Measurements from ENCODE around the gene ACCS.
A peak's percentile ranks its signal among the peaks of the same experiment; 100 is the strongest.

The ACCS gene

DNA sequence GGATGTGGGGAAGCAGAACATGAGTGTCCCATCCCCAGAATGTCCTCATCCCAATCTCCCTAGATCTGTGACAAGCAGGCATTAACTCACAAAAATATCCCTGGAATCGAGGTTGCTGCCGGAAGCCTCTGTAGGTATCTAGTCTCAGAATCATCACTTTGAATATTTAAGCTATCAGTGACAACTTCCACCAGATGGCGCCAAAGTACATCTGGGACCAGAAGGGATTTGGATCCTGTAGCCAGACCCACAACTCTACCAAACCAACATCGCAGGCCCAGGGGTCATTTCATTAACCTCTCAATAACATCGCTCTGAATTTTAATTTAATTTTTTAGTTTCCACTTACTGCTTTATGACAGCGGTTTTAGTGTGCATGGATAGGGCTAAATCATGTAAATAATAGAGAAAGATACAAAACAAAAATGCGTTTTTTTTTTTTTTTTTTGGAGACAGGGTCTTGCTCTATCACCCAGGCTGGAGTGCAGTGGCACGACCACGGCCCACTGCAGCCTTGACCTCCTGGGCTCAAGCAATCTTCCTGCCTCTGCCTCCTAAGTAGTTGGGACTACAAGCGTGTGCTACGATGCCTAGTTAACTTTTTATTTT, 28.3 kb downstream of the ACCS start:
- H3K27me3 Mint-ChIP-seq: no peaks in the 10 kb centered on the region
- H3K4me3 Mint-ChIP-seq: no peak overlapping the region
- no peak overlapping the region for H3K27ac Mint-ChIP-seq
- H3K4me1 Mint-ChIP-seq (ENCODE audit: low read depth): peaks cover 27% of the 10 kb centered on the region
- no peaks in the 10 kb centered on the region for H3K9me3 Mint-ChIP-seq
- H3K36me3 Mint-ChIP-seq (ENCODE audit: low read depth): peaks cover under 1% of the 10 kb centered on the region

DNA sequence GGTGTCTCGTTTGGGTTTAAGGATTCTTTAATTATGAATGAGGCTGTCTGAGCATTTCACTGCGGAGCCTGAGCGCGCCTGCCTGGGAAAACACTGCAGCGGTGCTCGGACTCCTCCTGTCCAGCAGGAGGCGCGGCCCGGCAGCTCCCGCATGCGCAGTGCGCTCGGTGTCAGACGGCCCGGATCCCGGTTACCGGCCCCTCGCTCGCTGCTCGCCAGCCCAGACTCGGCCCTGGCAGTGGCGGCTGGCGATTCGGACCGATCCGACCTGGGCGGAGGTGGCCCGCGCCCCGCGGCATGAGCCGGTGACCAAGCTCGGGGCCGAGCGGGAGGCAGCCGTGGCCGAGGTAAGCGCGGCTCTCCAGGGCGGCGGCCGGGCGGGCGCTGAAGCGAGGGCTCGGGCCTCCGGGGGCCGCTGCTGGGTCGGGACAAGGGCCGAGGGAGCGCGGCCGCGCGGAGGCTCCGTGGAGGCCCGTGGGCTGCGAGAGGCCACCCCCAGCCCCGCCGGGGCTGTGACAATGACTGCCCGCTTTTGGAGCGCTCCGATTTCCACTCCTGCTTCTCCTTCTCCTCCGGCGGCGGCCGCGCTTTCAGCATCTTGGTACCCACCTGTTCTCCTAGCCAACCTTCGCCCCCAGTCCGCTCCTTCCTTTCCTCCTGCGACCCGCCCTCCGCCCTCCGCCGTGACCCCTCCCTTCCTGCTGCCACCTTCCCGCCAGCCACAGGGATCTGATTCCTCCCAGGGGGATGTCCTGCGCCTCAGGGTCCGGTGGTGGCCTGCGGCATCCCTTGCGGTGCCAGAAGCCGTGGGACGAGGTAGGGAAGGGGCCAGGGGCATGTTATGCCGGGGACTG, 29.7 kb downstream of the ACCS start, which contains the start of gene EXT2:
Gene EXT2 (plus strand): TSS at position 173 of the 854 bp plus-strand sequence. CDS start 12,035 bp downstream, outside the sequence.
- Mint-ChIP-seq H3K27ac (peak within 1 kb of the TSS; percentile 21), H3K36me3 (ENCODE audit: low read depth) (peaks cover 11% of the 10 kb centered on the region), H3K4me1 (ENCODE audit: low read depth) (peaks cover 27% of the 10 kb centered on the region), H3K27me3 (no peaks in the 10 kb centered on the region), H3K4me3 (peak within 1 kb of the TSS; percentile 84), H3K9me3 (no peaks in the 10 kb centered on the region)

DNA sequence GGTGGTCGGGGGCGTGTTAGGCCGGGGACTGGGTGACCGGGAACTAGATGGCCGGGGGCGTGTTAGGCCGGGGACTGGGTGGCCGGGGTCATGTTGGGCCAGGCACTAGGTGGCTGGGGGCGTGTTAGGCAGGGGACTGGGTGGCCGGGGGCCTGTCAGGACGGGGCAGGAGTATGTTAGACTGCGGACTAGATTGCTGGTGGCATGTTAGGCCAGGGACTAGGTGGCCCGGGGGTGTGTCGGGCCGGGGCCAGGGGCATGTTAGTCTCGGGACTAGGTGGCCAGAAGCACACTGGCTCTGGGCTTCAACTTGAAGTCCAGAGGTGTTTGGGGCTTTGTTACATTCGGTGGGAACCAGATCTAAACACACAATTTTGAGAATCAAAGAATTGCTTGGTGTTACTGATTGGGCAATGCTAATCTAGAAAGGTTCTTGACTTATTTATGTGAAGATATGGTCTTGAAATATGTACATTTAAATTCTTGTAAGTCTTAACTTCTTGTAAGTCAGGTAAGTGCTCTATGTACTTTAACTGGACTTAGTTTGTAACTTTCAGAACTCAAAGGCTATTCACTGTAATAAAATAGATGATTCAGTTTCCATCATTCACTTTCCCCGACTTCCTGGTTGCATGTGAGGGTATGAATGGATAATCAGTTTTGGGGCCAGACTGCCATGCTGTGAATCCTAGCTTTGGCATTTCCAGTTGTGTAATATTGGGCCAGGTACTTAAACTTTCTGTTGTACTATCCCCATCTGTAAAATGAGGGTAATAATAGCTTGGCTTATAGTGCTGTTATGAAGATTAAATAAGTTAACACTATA, 30.5 kb downstream of the ACCS start:
- Mint-ChIP-seq H3K27me3 (no peaks in the 10 kb centered on the region), H3K4me1 (ENCODE audit: low read depth) (peaks cover 27% of the 10 kb centered on the region), H3K27ac (peak overlapping the region; percentile 21), H3K36me3 (ENCODE audit: low read depth) (peaks cover 11% of the 10 kb centered on the region), H3K4me3 (peak overlapping the region; percentile 84), H3K9me3 (no peaks in the 10 kb centered on the region)

DNA sequence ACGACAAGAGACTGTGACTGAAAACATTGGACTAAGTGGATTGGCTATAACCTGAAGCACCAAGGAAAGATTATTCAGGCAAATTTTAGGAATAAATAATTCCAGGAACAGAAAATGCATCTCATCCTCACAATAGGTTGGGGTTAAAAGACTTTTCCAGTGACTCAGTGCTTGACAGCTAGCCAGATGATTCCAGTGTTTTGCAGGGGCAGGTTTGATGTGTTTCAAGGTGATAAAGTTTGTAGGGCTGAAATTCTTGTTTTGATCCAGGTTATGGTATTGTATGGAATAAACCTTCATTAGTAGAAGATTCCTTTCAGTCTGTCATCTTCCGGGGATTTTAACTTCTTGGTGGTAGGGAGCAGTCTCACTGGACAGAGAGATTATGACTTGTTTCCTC, 31.8 kb downstream of the ACCS start:
- Mint-ChIP-seq H3K4me1 (ENCODE audit: low read depth) (peaks cover 33% of the 10 kb centered on the region), H3K9me3 (no peaks in the 10 kb centered on the region), H3K27me3 (no peaks in the 10 kb centered on the region), H3K27ac (no peak overlapping the region), H3K4me3 (no peak overlapping the region), H3K36me3 (ENCODE audit: low read depth) (peaks cover 11% of the 10 kb centered on the region)

DNA sequence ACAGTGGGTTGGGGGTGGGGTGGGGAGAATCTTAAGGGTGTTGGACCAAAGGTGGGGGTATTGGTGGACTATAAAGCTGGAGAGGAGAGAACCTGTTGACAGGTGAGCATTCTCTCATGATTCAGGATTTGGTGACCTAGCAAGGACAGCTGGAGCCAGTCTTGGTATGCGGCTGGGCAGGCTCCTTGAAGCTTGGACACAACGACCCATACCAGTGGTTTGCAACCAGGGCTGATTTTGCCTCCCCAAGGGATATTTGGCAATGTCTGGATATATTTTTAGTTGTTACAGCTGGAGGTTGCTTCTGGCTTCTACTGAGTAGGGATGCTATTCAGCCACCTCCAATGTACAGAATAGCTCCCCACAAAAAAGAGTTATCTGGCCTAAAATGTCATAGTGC, 35.0 kb downstream of the ACCS start:
- peaks cover 19% of the 10 kb centered on the region for H3K36me3 Mint-ChIP-seq (ENCODE audit: low read depth)
- no peak overlapping the region for H3K27ac Mint-ChIP-seq
- no peak overlapping the region for H3K4me3 Mint-ChIP-seq
- H3K9me3 Mint-ChIP-seq: no peaks in the 10 kb centered on the region
- H3K4me1 Mint-ChIP-seq (ENCODE audit: low read depth): peaks cover 37% of the 10 kb centered on the region
- H3K27me3 Mint-ChIP-seq: no peaks in the 10 kb centered on the region

DNA sequence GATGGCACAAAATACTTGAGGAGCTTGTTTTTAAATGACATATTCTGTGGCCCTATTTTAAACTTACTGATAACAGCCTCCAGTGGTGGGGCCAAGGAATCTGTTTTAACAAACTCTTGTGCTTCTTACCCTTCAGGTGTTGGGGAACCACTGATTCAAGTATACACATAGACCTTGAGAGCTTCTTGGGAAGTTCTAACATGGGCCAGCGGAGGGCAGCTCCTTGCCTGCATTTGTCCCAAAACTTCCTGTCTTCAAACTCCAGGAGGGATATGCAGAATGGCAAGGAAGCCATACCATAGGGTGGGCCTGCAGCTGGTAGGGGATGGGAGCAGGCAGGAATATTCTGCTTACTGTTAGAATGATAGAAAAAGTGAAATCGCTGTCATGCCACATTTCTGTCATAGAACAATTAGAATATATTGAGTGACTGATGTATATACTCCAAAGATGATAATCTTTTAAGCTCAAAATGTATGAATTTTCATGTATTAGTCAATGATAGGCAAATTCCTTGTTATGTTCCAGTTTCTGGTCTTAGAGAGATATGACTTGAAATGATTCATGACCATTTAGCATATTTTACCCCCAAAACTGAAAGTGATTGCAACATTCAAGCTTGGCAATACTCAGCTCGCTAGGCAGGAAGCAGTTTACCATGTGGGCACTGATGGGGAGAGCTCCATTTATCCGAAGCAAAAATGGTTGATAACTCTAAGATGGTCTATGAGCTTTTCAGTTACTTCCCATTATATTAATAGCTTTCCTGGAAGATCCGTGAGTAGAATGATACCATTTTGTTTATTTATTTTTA, 38.6 kb downstream of the ACCS start:
- H3K9me3 Mint-ChIP-seq: no peaks in the 10 kb centered on the region
- H3K36me3 Mint-ChIP-seq (ENCODE audit: low read depth): peaks cover 25% of the 10 kb centered on the region
- H3K4me1 Mint-ChIP-seq (ENCODE audit: low read depth): peaks cover 24% of the 10 kb centered on the region
- H3K27ac Mint-ChIP-seq: peak overlapping the region; percentile 75
- no peak overlapping the region for H3K4me3 Mint-ChIP-seq
- no peaks in the 10 kb centered on the region for H3K27me3 Mint-ChIP-seq

DNA sequence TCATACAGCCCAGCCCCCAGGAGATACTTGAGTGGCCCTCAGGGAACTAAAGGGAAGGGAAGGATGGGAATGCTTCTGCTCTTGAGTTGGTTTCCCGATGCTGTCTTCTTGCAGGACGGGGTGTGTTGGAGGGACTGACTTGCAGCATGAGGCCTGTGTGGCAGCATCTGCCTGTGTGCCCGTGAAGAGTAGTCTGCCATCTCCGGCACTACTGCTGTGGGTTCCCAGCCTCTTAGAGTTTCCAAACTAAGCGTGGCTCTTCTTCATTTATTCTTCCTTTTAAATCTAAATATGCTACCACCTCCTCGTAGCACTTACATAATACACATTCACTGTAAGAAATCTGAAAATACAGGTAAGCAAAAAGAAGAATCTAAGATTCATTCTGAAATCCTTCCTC, 42.2 kb downstream of the ACCS start:
- Mint-ChIP-seq H3K36me3 (ENCODE audit: low read depth) (peaks cover 31% of the 10 kb centered on the region), H3K9me3 (no peaks in the 10 kb centered on the region), H3K27me3 (no peaks in the 10 kb centered on the region), H3K4me1 (ENCODE audit: low read depth) (peaks cover 21% of the 10 kb centered on the region), H3K27ac (no peak overlapping the region), H3K4me3 (no peak overlapping the region)

DNA sequence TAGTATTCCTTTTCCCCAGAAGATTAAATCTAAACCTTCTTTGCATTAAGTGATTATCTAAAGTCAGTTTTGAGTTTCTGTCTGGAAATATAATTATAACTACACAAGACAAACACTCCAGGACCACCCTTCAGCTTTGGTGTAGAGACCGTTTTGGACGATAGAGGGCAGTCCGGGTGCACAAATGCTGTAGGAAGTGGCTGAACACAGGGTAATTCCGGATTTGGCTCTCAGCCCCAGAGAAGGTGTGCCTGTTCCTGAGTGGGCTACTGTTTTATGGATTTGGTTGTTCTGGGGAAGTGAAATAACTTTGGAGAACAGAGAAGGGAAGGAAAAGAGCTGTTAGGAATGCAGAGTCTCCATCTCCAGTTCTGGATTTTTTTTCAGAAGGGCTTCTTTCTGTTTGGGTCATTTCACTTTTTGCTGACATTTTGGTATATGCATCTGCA, 44.2 kb downstream of the ACCS start:
- Mint-ChIP-seq H3K27ac (peak overlapping the region; percentile 33), H3K9me3 (no peaks in the 10 kb centered on the region), H3K4me1 (ENCODE audit: low read depth) (peaks cover 6% of the 10 kb centered on the region), H3K27me3 (no peaks in the 10 kb centered on the region), H3K4me3 (no peak overlapping the region), H3K36me3 (ENCODE audit: low read depth) (peaks cover 36% of the 10 kb centered on the region)

DNA sequence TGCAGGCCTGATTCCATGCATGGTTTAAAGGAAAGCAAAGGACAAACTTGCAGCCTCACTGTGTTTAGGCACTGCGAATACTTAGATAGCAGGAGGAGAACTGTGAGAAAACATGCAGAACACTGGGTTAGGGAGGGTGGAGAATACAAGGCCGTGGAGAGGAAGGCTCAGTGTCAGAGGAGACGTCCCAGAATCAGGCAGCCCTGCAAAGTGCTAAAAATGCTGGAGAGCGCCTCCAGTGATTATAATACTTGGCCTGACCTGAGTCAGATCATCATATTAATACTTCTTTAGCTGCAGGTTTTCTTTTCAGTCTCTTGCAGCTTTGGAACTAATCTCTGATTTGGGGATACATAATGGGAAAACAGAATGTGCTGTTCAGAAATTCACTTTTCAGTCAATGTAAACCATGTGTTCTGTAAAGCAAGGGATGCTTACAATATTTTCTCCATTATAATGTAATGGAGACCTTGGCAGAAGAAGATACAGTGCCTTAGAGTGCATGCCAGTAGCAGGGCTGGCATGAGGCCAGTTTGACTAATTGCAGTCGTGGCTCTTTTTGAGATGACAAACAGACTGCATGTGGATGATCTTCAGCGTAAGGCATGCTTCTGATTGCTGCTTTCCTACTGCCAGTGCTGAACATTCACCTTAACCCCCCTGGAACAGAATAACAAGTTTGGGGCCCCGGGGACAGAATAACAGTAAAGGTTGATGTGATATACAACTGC, 46.2 kb downstream of the ACCS start:
- no peaks in the 10 kb centered on the region for H3K9me3 Mint-ChIP-seq
- peaks cover 6% of the 10 kb centered on the region for H3K4me1 Mint-ChIP-seq (ENCODE audit: low read depth)
- H3K27me3 Mint-ChIP-seq: no peaks in the 10 kb centered on the region
- H3K4me3 Mint-ChIP-seq: no peak overlapping the region
- H3K27ac Mint-ChIP-seq: no peak overlapping the region
- H3K36me3 Mint-ChIP-seq (ENCODE audit: low read depth): peaks cover 51% of the 10 kb centered on the region

DNA sequence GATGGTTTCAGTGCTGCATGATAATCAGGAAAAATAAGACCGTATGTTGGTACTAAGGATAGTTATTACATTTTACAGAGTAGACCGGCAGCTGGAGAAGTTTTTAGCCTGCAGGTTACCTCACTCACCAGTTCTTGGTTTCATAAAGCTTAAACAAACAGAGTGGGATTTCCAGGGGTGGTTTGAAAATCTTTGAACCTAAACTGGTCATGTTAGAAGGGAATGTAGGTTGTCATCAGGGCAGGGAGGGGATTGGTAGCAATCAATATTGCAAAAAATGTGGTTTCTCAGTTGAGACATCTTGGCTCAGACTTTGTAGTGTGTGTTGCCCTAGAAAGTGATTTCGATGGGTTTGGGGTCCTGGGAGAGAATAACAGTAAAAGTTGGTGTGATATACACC, 46.9 kb downstream of the ACCS start:
- Mint-ChIP-seq H3K27me3 (no peaks in the 10 kb centered on the region), H3K36me3 (ENCODE audit: low read depth) (peaks cover 51% of the 10 kb centered on the region), H3K27ac (no peak overlapping the region), H3K4me3 (no peak overlapping the region), H3K9me3 (no peaks in the 10 kb centered on the region), H3K4me1 (ENCODE audit: low read depth) (peaks cover 6% of the 10 kb centered on the region)

DNA sequence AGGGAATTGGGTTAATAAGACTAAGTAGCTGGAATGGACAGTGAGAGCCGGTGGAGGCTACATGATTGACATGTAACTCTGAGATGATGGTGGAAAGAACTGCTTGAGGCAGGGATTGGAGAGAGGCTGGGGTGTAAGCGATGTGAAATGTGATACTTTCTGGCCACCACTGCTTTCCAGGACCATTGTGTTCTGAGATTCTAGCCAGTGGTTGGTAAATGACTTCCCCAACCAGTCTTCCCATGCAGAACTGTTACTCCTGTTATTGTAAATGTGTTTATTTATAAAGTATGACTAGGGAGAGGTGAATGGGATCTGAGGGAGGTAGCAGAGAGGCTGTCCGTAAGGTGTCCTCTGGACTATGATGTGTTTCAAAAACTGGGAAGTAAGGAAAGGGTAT, 47.5 kb downstream of the ACCS start:
- Mint-ChIP-seq H3K36me3 (ENCODE audit: low read depth) (peaks cover 51% of the 10 kb centered on the region), H3K9me3 (no peaks in the 10 kb centered on the region), H3K27me3 (no peaks in the 10 kb centered on the region), H3K4me3 (no peak overlapping the region), H3K4me1 (ENCODE audit: low read depth) (peaks cover 6% of the 10 kb centered on the region), H3K27ac (no peak overlapping the region)

DNA sequence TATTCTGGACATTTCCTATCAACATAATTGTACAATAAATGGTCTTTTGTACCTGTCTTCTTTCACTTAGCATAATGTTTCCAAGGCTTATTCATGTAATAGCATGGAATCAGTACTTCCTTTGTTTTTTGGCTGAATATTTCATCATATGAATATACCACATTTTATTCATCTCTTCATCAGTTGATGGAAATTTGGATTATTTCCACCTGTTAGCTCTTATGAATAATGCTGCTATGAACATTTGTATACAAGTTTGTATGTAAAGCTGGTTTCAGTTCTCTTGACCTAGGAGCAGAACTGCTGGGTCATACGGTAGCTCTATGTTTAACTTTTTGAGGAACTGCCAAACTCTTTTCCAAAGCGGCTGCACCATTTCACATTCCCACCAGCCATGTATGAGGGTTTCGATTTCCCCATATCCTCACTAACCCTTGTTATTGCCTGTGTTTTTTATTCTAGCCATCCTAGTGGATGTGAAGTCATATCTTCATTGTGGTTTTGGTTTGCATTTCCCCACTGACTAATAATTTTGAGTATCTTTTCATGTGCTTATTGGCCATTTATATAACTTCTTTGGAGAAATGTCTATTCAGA, 50.3 kb downstream of the ACCS start:
- Mint-ChIP-seq H3K4me1 (ENCODE audit: low read depth) (no peaks in the 10 kb centered on the region), H3K4me3 (no peak overlapping the region), H3K27ac (no peak overlapping the region), H3K36me3 (ENCODE audit: low read depth) (peaks cover 46% of the 10 kb centered on the region), H3K27me3 (no peaks in the 10 kb centered on the region), H3K9me3 (no peaks in the 10 kb centered on the region)

DNA sequence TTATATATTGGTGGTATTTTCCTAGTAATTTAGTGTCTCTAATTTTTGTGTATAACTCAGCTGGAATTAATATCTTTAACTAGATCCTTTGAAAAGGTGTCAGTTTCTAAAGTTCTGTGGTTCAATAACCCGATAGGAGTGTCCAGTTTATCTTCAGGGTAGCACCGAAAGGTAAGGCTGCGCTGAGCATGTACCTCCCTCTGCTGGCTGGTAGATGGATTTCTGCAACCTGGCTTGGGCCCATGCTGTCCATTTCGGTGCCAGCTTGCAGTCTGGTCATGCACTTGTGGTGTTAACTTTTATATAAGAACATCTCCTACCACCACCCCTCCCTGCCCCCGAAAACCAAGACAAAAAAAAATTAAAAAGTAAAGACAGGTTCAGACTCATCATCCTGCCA, 54.1 kb downstream of the ACCS start:
- Mint-ChIP-seq H3K9me3 (no peaks in the 10 kb centered on the region), H3K27ac (no peak overlapping the region), H3K27me3 (no peaks in the 10 kb centered on the region), H3K4me3 (no peak overlapping the region), H3K36me3 (ENCODE audit: low read depth) (peaks cover 36% of the 10 kb centered on the region), H3K4me1 (ENCODE audit: low read depth) (no peaks in the 10 kb centered on the region)
